ENCODE results near the gene DLX2. TPM values are rescaled to one million over a fixed set of nuclear protein-coding genes. Genes with fewer than 3 reads are reported as not detected.
A peak's percentile ranks its signal among the peaks of the same experiment; 100 is the strongest.

DLX2 gene
- total and polyA plus RNA-seq, 2 of the 13 experiments (the other 11 are each of a cell fraction or from before 2014, with no cell fraction given): 0.07 to 0.15 TPM

DNA sequence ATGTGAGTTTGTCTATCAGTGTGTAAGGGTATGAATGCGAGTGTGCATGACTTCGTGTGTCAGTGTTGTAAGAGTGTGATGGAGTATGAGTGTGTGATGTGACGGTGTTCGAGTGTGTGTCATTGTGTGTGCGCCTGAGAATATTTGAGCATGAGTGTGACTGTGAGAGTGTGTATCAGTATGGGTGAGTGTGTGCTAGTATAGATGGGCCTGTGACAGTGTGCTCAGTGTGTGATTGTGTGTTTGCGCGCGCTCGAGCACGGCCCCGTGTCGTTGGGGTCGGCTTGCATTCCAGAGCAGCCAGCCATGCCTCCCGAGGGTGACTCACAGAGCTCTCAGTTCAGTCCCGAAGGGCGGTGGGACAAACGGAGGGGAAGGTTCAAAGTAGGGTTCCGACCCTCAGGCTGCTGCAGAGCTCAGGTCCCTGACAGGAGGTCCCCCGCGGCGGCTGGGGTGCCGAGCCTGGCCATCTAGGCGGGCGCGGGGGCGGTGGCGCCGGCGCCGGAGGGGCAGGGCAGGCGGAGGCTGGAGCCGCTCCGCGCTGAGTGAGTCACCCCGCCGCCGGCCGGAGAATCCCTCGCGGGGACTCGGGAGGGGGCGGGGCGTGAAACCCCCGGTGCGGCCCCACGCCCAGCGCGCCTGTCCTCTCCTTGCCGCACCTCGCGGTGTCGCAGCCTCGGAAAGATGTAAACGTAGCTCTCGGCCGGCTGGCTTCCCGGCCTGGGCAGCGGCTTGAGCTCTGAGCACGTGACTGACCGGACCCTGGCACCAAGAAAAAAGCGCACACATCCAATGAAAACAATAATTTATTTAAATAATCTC is 3.8 kb downstream of the DLX2 start (continued):
- TF ChIP-seq, protein P1, sequence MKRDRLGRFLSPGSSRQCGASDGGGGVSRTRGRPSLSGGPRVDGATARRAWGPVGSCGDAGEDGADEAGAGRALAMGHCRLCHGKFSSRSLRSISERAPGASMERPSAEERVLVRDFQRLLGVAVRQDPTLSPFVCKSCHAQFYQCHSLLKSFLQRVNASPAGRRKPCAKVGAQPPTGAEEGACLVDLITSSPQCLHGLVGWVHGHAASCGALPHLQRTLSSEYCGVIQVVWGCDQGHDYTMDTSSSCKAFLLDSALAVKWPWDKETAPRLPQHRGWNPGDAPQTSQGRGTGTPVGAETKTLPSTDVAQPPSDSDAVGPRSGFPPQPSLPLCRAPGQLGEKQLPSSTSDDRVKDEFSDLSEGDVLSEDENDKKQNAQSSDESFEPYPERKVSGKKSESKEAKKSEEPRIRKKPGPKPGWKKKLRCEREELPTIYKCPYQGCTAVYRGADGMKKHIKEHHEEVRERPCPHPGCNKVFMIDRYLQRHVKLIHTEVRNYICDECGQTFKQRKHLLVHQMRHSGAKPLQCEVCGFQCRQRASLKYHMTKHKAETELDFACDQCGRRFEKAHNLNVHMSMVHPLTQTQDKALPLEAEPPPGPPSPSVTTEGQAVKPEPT (CRISPR knock-in tag; IDR thresholded peaks at IDR 0.05; ENCODE audit: low read depth): 0 out of 2 replicates have a peak, but pooled peaks have one; percentile 4
- TF ChIP-seq GTF2F1 (IDR thresholded peaks at IDR 0.05; ENCODE audit: low read length): no peak
- TF ChIP-seq, protein P2, sequence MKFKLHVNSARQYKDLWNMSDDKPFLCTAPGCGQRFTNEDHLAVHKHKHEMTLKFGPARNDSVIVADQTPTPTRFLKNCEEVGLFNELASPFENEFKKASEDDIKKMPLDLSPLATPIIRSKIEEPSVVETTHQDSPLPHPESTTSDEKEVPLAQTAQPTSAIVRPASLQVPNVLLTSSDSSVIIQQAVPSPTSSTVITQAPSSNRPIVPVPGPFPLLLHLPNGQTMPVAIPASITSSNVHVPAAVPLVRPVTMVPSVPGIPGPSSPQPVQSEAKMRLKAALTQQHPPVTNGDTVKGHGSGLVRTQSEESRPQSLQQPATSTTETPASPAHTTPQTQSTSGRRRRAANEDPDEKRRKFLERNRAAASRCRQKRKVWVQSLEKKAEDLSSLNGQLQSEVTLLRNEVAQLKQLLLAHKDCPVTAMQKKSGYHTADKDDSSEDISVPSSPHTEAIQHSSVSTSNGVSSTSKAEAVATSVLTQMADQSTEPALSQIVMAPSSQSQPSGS (CRISPR knock-in tag; IDR thresholded peaks at IDR 0.05): no peak
- TF ChIP-seq ZNF616 (CRISPR knock-in tag; IDR thresholded peaks at IDR 0.05; ENCODE audit: low read depth): 0 out of 2 replicates have a peak, but pooled peaks have one; percentile 54
- TF ChIP-seq, protein P3, sequence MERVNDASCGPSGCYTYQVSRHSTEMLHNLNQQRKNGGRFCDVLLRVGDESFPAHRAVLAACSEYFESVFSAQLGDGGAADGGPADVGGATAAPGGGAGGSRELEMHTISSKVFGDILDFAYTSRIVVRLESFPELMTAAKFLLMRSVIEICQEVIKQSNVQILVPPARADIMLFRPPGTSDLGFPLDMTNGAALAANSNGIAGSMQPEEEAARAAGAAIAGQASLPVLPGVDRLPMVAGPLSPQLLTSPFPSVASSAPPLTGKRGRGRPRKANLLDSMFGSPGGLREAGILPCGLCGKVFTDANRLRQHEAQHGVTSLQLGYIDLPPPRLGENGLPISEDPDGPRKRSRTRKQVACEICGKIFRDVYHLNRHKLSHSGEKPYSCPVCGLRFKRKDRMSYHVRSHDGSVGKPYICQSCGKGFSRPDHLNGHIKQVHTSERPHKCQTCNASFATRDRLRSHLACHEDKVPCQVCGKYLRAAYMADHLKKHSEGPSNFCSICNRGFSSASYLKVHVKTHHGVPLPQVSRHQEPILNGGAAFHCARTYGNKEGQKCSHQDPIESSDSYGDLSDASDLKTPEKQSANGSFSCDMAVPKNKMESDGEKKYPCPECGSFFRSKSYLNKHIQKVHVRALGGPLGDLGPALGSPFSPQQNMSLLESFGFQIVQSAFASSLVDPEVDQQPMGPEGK (CRISPR knock-in tag; IDR thresholded peaks at IDR 0.05): peak; percentile 58; the same call in 1 of the 2 replicates
- TF ChIP-seq BORCS8-MEF2B (CRISPR knock-in tag; IDR thresholded peaks at IDR 0.05): peak; percentile 62; the same call in 1 of the 2 replicates
- TF ChIP-seq CENPX (CRISPR knock-in tag; IDR thresholded peaks at IDR 0.05): no peak
- TF ChIP-seq RBFOX2 (IDR thresholded peaks at IDR 0.05; ENCODE audit: low read depth, low read length): 0 out of 2 replicates have a peak, but pooled peaks have one; percentile 35
- TF ChIP-seq, protein P4, sequence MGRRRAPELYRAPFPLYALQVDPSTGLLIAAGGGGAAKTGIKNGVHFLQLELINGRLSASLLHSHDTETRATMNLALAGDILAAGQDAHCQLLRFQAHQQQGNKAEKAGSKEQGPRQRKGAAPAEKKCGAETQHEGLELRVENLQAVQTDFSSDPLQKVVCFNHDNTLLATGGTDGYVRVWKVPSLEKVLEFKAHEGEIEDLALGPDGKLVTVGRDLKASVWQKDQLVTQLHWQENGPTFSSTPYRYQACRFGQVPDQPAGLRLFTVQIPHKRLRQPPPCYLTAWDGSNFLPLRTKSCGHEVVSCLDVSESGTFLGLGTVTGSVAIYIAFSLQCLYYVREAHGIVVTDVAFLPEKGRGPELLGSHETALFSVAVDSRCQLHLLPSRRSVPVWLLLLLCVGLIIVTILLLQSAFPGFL (CRISPR knock-in tag; IDR thresholded peaks at IDR 0.05): no peak
- TF ChIP-seq CCDC6 (CRISPR knock-in tag; IDR thresholded peaks at IDR 0.05): peak; percentile 53; the same call in 1 of the 2 replicates
- no peak for TF ChIP-seq ZNF747 (CRISPR knock-in tag; IDR thresholded peaks at IDR 0.05; ENCODE audit: borderline replicate concordance)
- TF ChIP-seq, protein P5, sequence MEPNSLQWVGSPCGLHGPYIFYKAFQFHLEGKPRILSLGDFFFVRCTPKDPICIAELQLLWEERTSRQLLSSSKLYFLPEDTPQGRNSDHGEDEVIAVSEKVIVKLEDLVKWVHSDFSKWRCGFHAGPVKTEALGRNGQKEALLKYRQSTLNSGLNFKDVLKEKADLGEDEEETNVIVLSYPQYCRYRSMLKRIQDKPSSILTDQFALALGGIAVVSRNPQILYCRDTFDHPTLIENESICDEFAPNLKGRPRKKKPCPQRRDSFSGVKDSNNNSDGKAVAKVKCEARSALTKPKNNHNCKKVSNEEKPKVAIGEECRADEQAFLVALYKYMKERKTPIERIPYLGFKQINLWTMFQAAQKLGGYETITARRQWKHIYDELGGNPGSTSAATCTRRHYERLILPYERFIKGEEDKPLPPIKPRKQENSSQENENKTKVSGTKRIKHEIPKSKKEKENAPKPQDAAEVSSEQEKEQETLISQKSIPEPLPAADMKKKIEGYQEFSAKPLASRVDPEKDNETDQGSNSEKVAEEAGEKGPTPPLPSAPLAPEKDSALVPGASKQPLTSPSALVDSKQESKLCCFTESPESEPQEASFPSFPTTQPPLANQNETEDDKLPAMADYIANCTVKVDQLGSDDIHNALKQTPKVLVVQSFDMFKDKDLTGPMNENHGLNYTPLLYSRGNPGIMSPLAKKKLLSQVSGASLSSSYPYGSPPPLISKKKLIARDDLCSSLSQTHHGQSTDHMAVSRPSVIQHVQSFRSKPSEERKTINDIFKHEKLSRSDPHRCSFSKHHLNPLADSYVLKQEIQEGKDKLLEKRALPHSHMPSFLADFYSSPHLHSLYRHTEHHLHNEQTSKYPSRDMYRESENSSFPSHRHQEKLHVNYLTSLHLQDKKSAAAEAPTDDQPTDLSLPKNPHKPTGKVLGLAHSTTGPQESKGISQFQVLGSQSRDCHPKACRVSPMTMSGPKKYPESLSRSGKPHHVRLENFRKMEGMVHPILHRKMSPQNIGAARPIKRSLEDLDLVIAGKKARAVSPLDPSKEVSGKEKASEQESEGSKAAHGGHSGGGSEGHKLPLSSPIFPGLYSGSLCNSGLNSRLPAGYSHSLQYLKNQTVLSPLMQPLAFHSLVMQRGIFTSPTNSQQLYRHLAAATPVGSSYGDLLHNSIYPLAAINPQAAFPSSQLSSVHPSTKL (CRISPR knock-in tag; IDR thresholded peaks at IDR 0.05): peak; percentile 57
- TF ChIP-seq RNF2 (conservative IDR thresholded peaks at IDR 0.05; ENCODE audit: low read depth): peak; percentile 74
- no peak for TF ChIP-seq NPAS2 (CRISPR knock-in tag; IDR thresholded peaks at IDR 0.05; ENCODE audit: borderline replicate concordance)
- TF ChIP-seq ZNF317 (CRISPR knock-in tag; IDR thresholded peaks at IDR 0.05): no peak
- TF ChIP-seq CREB1 (IDR thresholded peaks at IDR 0.05): peak; percentile 73
- no peak for TF ChIP-seq CREB1 (CRISPR knock-in tag; IDR thresholded peaks at IDR 0.05)
